Glutamatergic neuron (in vitro differentiated cells): ENCODE measurements around the gene SWT1. TPM values are rescaled to one million over a fixed set of nuclear protein-coding genes. Genes with fewer than 3 reads are reported as not detected.

Source experiments
- DNase-seq: peaks from one replicate; pipeline ENCODE4 v3.0.0; 2022
- H3K27ac Mint-ChIP-seq: one replicate; pipeline ENCODE4 v1.8.0; 2020; ENCODE audit warnings: mild to moderate bottlenecking, mixed read lengths, inconsistent platforms; ENCODE audit not compliant: unreplicated experiment
- H3K27me3 Mint-ChIP-seq: one replicate; pipeline ENCODE4 v1.8.0; 2020; ENCODE audit warnings: mild to moderate bottlenecking, moderate library complexity, mixed read lengths, inconsistent platforms; ENCODE audit not compliant: unreplicated experiment
- H3K36me3 Mint-ChIP-seq: one replicate; pipeline ENCODE4 v1.8.0; 2020; ENCODE audit warnings: mild to moderate bottlenecking, mixed read lengths, inconsistent platforms; ENCODE audit not compliant: unreplicated experiment
- H3K4me1 Mint-ChIP-seq: one replicate; pipeline ENCODE4 v1.8.0; 2020; ENCODE audit warnings: mild to moderate bottlenecking, low read depth, mixed read lengths, inconsistent platforms; ENCODE audit not compliant: unreplicated experiment
- H3K4me3 Mint-ChIP-seq: one replicate; pipeline ENCODE4 v1.8.0; 2020; ENCODE audit warnings: mild to moderate bottlenecking, mixed read lengths, inconsistent platforms; ENCODE audit not compliant: unreplicated experiment
- H3K9me3 Mint-ChIP-seq: one replicate; pipeline ENCODE4 v1.8.0; 2020; ENCODE audit warnings: mild to moderate bottlenecking, moderate library complexity, mixed read lengths, inconsistent platforms; ENCODE audit not compliant: unreplicated experiment
- CTCF ChIP-seq: fragments of 200-600 bp; sonication (generic); IDR thresholded peaks from one replicate; pipeline ENCODE4 v1.5.0; 2021; ENCODE audit not compliant: partially characterized antibody, unreplicated experiment
- total RNA-seq: library from RNA; stranded (reverse); fragmentation: NEBNext Ultra II Directional; extraction: Animal tissue kit (Norgen Biotek cat#: 25700); gene quantifications from one replicate; pipeline ENCODE4 v1.2.1, GENCODE V29; 2021; ENCODE audit not compliant: unreplicated experiment

SWT1 gene
- total RNA-seq, 1 donor from 2014 or later, result 15.5 TPM

- Mint-ChIP-seq H3K36me3 (no peaks in the 10 kb centered on the region), H3K9me3 (no peaks in the 10 kb centered on the region), H3K27ac (no peak overlapping the region), H3K4me1 (no peaks in the 10 kb centered on the region), H3K27me3 (no peaks in the 10 kb centered on the region), H3K4me3 (no peak overlapping the region)
- no peak for TF ChIP-seq CTCF
- DNase-seq, result no peak
Observed at GRCh38 chr1:185337246-185337645, 180.3 kb downstream of the SWT1 start.

- Mint-ChIP-seq H3K4me3 (no peak overlapping the region), H3K27me3 (no peaks in the 10 kb centered on the region), H3K27ac (no peak overlapping the region), H3K4me1 (no peaks in the 10 kb centered on the region), H3K36me3 (no peaks in the 10 kb centered on the region), H3K9me3 (no peaks in the 10 kb centered on the region)
- DNase-seq, result no peak
- TF ChIP-seq CTCF, result no peak
Observed at GRCh38 chr1:185338719-185339622, 182.0 kb downstream of the SWT1 start.

- no peaks in the 10 kb centered on the region for H3K27me3 Mint-ChIP-seq
- DNase-seq, result no peak
- H3K36me3 Mint-ChIP-seq, result no peaks in the 10 kb centered on the region
- H3K4me1 Mint-ChIP-seq, result no peaks in the 10 kb centered on the region
- TF ChIP-seq CTCF, result no peak
- H3K4me3 Mint-ChIP-seq, result no peak overlapping the region
- no peak overlapping the region for H3K27ac Mint-ChIP-seq
- no peaks in the 10 kb centered on the region for H3K9me3 Mint-ChIP-seq
Observed at GRCh38 chr1:185341196-185341781, 184.3 kb downstream of the SWT1 start.

Other genes with a start within 250 kb of the SWT1 start
- gene NIBAN1, start 182.7 kb upstream of the SWT1 start, total RNA-seq, result 2.4 TPM
- 33.8 TPM for gene RNF2, start 111.6 kb upstream of the SWT1 start, total RNA-seq
- gene TRMT1L, start 214 bp upstream of the SWT1 start, total RNA-seq, result 13.5 TPM
- 93.2 TPM for gene IVNS1ABP, start 160.1 kb downstream of the SWT1 start, total RNA-seq